ENCODE results near the gene TBC1D8.

TBC1D8 gene

DNA sequence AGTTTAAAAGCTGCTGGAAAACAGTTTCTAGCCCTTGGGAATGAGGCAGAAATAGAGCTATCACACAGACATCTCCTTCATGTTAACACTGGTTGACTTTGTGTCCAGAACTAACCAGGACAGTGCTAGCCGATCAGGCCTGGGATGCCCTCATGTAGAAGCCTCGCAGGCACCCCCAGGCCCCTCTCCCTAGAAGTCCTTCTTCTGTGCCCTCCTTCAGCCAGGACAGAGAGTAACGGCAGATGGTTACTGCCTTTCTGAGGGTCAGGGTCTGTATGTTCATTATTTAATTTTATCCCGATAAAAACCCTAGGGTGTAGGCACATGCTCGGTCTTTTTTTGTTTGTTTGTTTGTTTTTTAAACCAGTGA lies 159.8 kb downstream of the TBC1D8 start:
- DNase-seq = no peak

DNA sequence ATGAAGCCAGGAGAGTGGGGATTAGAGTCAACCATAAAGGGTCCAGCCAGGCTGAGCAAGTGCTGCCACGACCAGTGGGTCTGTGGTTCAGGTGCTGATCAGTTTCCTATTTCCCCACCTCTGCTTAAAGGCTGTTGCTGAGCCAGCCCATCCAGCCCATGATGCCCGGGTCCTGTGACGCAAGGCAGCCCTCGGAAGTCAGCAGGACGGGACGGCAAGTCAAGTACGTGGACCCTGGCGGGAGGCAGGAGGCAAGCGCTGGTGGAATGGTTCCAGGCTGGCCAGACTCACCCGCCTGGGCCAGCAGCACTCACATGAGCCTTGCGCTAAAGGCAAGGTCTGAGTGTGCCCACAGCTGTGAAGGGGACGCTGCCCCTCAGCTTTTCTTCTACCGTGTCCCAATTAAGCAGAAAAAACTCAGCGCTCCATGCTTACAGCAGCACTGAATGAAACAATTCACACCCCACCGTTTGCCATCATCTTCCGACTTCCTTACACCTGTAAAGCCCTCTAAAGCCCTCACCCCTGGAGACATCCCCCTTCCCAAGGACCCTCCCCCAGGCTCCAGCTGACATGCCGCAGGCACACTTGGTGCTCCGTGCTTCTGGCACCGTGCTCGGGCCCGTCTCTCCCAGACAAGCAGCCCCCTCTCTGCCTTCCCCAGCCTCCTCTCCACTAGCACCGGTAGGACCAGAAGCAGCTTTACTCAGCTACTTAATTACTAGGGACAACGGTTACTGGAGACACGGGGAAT lies 160.4 kb downstream of the TBC1D8 start:
- no peak for DNase-seq

DNA sequence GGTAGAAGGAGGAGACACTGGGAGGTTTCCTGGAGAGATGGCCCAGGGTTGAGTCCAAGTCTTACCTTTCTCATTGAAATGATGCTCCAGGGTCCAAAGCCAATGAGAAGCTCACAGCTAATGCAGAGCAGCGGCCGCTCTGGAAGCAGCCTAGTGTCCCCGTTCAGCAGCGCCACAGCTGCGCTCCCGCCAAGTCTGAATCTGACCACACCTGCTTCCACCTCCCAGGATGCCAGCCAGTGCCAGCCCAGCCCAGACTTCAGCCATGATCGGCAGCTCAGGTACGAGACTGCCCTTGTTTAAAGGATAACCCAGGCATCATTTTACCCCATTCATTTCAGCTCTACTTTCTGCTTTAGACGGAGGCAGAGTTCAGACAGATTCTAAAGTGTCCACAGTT lies 161.0 kb downstream of the TBC1D8 start:
- no peak for DNase-seq

DNA sequence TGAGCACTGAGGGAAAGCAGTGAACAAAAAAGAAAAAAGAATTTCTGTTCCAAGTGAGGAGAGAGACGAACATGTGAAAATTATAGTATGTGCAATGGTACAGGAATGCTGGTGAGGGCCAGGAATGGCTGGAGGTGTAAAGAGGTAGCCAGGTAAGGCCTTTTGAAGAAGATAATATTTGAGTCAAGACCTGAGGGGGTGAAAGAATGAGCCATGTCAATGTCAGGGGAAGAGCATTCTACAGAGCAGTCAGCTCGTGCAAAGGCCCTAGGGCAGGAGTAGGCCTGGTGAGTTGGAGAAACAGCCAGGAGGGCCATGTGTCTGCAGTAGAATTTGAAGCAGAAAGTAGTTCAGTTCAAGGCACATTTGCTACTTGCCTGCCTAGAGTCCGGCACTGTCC lies 161.5 kb downstream of the TBC1D8 start:
- DNase-seq = no peak

DNA sequence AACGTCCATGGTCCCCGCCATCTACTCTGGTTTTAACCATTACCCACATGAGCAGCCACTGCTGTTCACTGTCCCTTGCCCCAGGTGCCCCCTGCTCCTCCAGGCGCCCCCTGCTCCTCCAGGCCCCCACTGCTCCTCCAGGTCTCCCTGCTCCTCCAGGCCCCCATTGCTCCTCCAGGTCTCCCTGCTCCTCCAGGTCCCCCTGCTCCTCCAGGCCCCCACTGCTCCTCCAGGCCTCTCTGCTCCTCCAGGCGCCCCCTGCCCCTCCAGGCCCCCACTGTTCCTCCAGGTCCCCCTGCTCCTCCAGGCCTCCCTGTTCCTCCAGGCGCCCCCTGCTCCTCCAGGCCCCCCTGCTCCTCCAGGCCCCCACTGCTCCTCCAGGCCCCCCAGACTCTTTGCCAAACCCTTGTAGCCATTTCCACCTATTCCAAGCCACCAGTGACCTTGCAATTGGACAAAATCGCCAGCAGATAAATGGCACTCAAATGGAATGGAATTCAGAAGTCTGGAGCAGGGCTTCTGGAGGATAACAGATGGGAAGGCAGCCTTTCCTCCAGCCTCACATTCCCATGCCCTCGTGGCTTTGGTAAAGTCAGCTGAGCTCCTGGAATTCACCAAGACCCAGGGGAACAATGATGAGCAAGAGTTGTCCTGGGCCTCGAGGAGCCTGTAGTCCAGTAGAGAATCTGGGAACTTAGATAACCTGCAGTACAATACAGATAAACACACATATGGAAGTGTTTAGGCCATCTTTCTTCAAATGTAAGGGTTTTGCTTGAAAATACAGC lies 162.4 kb downstream of the TBC1D8 start:
- DNase-seq = no peak

DNA sequence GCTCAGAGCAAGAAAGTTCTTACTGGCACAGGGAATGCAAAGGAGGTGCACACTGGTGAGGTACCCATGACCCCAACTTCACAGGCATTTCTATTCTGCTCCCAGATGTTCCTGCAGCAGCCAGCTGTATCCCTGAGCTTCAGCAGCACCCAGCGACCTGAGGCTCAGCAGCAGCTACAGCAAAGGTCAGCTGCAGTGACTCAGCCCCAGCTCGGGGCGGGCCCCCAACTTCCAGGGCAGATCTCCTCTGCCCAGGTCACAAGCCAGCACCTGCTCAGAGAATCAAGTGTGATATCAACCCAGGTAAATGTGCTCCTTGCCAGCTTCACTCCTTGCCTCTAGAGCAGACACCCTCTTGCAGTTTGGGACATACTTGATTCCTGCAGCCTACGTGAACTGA lies 163.2 kb downstream of the TBC1D8 start:
- DNase-seq = no peak

DNA sequence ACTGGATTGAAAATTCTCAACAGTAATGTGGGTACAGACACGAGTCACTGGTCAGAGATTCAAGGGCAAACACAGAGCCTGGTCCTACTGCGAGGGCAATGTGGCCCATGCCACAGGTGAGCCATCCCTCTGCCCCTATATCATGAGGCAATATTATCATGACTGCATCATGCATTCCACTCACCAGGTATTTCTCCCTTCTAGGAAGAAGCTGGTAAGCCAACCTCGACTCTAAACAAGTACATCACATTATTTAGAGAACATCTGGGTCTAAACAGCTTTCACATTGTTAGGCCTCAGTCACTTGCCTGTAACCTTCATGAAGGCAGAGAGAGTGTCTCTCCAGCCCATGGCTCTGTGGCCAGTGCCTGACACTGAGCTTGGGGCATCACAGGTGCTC lies 163.6 kb downstream of the TBC1D8 start:
- DNase-seq = no peak

DNA sequence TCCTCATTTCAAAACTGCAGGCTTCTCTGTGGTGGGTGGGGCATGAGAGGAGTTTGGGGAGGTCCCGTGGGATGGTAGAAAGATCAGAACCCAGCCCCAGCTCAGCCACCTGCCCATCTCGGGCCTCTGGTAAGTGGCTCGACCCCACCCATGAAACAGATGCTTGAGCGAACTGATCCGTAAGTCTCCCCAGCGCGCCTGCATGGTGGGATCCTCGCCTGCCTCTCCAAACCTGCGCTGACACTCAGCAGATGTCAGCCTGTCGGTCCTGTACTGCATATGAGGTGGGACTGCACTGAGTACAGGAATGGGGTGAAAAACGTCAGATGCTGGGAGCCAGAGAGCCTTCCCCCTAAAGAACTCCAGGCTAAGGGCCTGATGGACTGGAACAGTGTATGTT lies 165.0 kb downstream of the TBC1D8 start:
- peak; percentile 64 for DNase-seq

DNA sequence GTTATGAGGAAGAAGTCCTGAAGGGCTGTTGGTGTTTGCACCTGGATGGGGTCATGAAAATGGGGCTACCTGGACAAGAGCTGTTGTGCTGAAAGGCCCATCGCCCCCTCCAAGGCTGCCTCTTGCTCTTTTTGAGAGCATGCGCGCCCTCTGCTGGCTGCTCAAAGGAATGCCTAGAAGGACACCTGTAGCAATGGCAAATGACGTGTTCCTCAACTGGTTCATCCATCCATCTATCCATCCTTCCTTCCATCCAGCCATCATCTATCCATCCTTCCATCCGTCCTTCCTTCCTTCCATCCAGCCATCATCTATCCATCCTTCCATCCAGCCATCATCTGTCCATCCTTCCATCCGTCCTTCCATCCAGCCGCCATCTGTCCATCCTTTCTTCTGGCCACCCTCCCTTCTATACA lies 166.3 kb downstream of the TBC1D8 start:
- peak; percentile 49 for DNase-seq

DNA sequence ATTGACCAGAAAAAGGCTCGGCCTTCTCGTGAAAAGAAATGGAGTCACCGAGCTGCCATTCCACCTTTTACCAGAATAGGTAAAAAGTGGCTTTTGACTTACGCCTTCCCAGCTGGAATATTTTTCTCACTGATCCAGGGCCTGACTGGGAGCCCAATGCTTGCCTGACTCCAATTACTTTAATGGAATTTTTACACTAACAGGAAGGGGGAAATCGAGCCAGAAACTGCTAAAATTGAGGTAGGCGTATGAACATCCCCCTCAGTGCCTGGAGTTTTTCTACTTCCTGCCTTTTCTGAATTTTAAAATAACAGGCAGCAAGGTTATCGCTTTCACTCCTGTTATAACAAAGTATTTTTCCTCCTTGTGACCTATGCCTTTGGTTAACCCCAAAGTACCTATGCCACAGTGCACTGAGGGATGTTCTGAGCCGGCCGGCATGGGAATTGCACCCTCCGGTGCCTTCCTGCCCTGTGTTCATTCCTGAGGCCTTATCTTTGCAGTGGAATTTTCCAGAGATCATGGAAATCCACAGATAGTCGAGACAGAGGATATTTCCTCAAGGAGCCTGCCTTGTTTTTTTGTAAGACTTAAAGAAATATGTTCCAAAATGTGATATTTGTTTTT lies 167.4 kb downstream of the TBC1D8 start:
- DNase-seq = no peak

DNA sequence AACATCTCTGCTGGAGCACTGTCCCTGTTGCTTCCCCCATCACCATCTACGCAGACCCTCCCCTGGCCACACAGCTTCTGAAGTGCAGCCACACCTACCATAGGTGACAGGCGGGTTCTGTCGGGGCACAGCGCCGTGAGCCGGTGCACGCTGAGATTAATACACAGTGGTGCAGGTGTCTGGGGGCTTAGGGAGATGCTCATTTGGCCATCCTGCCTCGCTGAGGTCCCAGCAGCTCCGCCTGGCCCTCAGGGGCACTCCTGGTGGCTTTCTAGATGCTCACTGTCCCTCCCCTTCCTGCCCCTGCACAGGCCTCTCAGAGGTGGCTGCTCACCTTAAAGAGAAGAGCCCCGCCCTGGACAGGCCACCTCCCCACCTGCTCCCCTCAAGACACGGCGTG lies 168.0 kb downstream of the TBC1D8 start:
- no peak for DNase-seq

DNA sequence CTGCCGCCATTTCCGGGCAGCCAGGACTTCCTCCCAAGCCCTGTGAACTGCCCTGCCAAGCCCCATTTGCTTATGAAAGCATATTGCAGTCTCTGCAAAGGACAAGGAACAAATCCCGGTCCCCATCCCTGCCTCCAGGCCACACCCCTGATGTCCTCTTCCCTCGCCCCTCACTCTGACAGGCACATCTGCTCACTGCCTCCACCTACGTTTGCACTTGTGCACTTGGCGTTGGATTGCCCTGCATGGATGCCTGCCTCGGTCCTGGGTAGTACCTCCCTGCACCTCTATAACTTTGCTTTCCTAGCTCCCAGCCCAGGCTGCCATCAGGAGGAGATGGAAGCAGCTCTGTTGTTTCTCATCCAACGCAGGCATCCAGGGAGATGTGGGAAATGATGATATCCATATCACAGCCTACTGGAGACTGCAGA lies 168.7 kb downstream of the TBC1D8 start:
- DNase-seq = no peak

DNA sequence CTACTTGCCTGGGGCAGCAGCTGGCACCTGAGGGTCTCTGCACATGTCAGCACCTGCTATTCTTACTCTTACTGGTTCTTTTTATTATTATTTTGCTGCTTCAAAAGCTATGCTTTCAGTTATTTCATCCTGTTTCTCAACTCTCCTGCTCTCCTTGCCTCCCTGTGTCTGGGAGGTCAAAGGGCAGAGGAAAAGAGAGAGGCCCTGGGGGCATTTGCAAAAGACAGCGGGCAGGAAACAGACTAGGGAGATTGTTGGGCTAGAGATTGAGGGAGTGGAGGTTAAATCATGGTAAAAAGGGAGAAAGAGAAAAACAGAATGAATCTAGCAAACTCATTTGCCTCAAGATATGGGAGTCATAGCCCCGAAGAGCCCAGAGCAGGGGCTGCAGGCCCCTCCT lies 170.2 kb downstream of the TBC1D8 start:
- DNase-seq = no peak

DNA sequence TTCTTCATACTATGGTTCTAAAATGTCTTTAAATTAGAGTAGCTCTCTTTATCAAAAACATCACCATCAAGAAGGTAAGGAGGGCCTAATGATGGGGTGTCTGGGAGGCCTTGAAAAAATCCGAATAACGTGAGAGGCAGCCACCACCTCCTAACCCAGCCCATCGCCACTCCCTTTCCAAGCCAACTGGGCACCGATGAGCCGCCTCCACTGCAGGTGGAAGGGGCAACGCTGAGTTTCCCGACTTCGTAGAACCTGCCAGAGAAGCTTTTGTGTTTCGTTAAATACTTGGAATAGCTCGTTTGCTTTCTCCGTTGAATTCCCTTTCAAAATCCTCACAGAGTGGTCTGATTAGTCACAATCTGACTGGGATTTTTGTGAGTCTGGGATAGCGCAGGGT lies 171.1 kb downstream of the TBC1D8 start:
- no peak for DNase-seq

DNA sequence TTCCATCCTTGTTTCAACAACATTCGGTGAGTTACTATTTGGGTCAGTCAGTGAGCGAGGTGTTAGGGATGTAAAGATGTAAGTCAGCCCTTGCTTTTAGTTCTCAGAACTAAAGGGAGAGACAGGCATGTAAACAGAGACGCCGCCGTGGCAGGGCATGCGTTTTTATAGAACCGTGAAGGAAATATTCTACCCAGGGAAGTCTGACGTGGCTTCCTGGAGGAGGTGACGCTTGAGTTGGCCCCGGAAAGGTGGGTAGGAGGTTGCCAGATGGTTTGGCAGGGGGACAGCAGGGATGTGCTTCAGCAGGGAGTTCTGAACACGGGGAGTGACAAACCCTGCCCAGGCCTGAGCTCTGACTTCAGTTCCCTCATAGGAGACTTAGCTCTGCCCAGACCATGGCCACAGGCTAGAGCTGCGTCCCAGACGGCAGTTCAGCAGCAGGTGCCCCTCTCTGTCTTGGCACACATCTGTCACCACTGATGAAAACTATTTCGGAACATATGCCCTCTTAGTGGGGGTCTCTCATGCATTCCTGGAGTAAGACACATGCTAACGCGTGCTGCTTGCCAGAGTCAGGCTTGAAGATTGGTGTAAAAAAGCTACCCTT lies 172.5 kb downstream of the TBC1D8 start:
- peak; percentile 38 for DNase-seq

DNA sequence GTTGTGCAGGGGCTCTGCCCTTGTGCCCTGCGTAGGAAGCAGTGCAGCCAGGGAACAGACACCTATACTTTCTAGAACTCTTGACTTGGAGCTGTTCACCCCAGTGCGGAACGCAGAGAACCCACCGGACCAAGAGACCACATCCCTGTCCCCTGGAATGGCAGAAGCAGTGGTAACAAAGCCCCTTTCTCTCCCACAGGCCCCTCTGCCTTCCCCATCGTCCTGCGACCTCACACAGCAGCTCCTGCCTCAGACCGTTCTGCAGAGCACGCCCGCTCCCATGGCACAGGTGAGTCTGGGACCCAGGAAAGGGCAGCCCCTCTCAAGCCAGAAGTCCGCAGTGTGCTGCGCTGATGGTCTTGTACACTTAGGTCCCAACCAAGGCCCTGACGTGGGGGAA lies 173.7 kb downstream of the TBC1D8 start:
- no peak for DNase-seq

DNA sequence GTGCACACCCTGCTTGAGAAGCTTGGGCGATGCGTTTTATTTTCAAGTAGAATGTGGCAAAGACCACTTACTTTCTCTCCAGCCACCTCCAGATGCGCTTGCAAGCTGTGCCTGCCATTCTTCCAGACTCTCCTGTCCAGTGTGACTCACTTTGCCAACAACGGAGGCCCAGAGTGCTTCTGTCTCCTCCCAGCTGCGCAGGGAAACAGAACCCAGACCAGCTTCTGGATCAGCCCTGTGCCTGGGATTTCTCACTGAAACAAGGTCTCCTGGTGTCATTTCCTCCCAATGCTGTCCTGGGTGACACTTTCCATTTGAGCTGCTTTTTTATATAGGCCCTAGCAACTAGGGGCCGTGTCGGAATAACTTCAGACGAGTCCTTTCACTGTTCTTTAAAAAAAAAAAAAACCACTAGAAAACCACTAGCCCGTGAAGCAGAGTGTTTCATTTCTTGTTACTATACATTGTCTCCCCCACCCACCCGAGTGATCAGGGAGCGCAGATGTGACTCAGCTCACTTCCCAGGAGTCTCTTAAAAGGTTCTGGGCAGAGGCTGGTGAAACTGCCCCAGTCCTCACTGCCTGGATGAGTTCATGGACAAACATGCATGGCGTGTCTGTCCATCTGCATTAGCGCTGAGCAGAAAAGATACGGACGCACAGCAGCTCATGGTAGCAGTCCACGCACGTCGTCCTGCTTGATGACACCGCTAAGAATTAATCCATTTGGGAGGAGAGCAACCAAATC lies 174.4 kb downstream of the TBC1D8 start:
- no peak for DNase-seq

DNA sequence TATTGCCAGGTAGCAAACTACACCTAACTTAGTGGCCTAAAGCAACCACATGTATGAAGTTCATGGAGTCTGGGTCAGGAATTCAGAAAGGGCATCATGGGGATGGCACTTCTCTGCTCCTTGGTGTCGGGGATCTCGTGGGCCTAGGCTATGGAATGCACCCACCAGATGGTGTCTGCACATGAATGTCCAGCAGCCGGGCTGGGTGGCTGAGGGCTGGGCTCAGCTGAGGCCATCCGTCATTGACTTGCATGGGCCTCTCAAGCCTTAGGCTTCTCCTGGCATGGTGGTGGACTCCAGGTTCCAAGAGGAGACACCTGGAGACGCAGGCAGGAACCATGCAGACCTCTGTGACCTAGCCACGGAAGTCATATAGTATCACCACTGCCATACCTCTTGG lies 175.1 kb downstream of the TBC1D8 start:
- no peak for DNase-seq

DNA sequence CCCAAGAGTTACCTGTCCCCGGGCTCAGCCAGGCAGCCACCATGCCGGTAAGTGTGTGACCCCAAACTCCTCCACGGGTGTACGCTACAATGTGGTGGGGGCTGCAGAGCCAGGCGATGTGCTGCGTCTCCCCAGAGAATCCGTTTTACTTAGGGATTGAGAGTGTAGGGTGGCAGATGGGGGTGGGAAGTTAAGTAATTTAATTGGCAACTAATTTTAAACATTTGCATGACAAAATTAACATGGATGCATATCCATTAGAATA lies 175.7 kb downstream of the TBC1D8 start:
- DNase-seq = no peak

DNA sequence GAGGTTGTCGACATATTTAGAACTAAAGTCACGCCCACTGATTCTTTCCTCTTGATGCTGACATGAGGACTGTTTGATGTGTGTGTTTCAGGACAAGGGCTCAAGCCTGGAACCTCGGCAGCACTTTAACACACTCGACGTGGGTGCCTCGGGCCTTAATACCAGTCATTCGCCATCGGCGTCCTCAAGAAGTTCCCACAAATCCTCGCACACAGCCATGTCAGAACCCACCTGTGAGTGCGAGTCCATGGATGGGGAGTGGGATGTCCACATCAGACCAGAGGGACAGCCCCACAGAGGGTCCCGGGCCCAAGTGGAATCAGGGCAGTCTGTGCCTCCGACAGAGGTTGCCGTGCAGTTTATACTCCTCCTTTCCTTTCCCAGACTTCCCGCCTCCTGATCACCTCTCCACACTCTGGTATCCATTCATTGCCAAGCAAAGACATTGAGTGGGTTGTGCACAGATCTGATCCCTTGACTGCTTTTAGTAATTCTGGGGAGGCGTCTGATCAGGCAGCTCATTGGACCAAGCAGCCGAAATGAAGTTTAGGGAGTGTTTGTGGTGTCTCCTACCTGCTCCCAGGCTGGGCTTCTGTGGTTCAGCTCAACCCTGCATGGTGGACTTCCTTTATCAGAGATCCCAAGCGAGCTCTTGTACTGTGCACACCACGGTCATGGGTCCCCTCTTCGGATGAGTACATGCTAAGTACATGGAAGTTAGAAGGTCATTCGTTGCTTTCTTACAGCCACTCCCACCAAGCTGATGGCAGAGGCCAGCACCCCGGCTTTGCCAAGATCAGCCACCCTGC lies 176.3 kb downstream of the TBC1D8 start:
- no peak for DNase-seq

DNA sequence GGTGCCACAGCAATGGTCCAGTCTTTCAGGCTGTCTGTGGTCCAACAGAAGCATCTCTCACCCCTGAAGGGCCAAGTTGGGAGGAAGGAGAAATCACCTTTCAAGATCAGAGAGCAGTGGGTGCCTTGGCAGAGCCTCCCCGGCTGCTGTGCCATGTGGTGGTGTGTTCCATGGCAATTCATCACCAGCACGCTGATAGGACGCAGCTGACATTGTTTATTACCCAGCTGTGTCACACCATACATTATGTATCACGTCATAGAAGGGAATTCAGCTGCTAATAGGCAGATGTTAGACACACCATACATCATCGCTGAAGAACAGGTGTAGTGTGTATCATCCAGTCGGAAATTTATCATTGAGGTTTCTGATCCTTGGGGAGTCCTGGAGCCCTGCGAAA lies 178.7 kb downstream of the TBC1D8 start:
- no peak for DNase-seq

DNA sequence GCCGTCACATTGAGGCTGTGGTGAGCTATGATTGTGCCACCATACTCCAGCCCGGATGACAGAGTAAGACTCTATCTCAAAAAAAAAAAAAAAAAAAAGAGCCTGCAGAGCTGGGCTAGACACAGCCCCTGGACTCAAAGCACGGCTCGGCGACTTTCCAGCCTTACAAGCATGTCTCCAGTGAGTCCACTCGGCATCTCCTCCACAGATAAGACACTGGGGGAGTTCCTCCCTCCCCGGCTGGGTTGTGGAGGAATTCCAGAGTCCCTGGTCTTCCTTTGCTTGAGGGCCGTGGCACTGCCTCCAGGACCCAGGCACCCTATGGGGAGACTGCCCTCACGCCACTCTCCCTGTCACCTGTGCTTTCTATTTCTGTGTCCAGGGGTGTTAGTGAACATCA lies 180.0 kb downstream of the TBC1D8 start:
- no peak for DNase-seq
